Lower leg skin (tissue), 3 donors: ENCODE results near the gene NEK11.

ENCODE experiments used
- POLR2A ChIP-seq, 2 donors: fragments of 450-650 bp; IDR thresholded peaks; one replicate each; pipeline ENCODE4 v1.6.1; 2016 to 2017; ENCODE audit warnings: antibody characterized with exemption in 2 of 2, mild to moderate bottlenecking in 1 of 2, moderate library complexity in 1 of 2
- TF ChIP-seq, protein P1 (sequence below), 3 donors: fragments of 450-650 bp; IDR thresholded peaks; one replicate each; pipeline ENCODE4 v1.5.1; 2016; ENCODE audit warnings: antibody characterized with exemption in 3 of 3, mild to moderate bottlenecking in 3 of 3, moderate library complexity in 2 of 3

DNA sequence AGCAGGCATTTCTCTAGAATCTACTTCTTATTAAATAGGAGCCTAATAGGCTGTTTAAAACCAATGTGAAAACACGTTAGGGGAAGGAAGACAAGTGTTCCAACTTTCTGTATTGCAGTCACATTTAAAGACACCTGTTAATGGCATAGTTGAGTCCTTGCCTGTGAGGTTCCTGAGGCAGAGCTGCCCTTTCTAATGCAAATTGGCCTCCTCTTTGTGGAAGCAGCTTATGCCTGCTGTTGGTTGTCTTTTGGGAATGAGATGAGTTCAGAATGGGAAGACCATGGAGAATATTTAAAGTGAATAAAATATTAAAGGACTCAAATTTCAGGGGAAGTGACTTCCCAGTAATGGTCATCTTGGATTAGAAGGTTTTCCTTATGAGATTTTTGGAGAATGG is 51.2 kb downstream of the NEK11 start:
- TF ChIP-seq, protein P1, sequence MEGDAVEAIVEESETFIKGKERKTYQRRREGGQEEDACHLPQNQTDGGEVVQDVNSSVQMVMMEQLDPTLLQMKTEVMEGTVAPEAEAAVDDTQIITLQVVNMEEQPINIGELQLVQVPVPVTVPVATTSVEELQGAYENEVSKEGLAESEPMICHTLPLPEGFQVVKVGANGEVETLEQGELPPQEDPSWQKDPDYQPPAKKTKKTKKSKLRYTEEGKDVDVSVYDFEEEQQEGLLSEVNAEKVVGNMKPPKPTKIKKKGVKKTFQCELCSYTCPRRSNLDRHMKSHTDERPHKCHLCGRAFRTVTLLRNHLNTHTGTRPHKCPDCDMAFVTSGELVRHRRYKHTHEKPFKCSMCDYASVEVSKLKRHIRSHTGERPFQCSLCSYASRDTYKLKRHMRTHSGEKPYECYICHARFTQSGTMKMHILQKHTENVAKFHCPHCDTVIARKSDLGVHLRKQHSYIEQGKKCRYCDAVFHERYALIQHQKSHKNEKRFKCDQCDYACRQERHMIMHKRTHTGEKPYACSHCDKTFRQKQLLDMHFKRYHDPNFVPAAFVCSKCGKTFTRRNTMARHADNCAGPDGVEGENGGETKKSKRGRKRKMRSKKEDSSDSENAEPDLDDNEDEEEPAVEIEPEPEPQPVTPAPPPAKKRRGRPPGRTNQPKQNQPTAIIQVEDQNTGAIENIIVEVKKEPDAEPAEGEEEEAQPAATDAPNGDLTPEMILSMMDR (IDR thresholded peaks at IDR 0.05) = no peak
- TF ChIP-seq POLR2A (IDR thresholded peaks at IDR 0.05) = no peak
